WI38 (cell line): ENCODE results near the gene NSUN6.

ENCODE experiments used
- H3K4me3 ChIP-seq: 2 replicates; pipeline ENCODE4 v1.5.1; 2011; ENCODE audit warnings: low read depth, mild to moderate bottlenecking, control low read depth, low read length
- TF ChIP-seq, protein P1 (sequence below): IDR thresholded peaks from 2 replicates; pipeline ENCODE4 v1.5.1; 2012; ENCODE audit warnings: low read depth, mild to moderate bottlenecking, control low read depth, low read length

NSUN6 gene

GRCh38 chr10:18567343-18567856, 84.0 kb downstream of the NSUN6 start:
- TF ChIP-seq, protein P1, sequence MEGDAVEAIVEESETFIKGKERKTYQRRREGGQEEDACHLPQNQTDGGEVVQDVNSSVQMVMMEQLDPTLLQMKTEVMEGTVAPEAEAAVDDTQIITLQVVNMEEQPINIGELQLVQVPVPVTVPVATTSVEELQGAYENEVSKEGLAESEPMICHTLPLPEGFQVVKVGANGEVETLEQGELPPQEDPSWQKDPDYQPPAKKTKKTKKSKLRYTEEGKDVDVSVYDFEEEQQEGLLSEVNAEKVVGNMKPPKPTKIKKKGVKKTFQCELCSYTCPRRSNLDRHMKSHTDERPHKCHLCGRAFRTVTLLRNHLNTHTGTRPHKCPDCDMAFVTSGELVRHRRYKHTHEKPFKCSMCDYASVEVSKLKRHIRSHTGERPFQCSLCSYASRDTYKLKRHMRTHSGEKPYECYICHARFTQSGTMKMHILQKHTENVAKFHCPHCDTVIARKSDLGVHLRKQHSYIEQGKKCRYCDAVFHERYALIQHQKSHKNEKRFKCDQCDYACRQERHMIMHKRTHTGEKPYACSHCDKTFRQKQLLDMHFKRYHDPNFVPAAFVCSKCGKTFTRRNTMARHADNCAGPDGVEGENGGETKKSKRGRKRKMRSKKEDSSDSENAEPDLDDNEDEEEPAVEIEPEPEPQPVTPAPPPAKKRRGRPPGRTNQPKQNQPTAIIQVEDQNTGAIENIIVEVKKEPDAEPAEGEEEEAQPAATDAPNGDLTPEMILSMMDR = no peak

DNA sequence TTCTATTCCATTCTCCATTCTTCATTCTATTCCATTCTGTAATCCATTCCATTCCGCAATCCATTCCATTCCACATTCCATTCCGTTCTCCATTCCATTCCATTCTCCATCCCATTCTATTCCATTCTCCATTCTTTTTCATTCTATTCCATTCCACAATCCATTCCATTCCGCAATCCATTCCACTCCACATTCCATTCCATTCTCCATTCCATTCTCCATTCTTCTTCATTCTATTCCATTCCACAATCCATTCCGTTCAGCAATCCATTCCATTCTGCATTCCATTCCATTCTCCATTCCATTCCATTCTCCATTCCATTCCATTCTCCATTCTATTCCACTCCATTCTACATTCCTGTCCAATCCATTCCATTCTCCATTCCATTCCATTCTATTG, 85.2 kb downstream of the NSUN6 start:
- no peak overlapping the region for H3K4me3 ChIP-seq
- TF ChIP-seq, protein P1 = no peak

More at GRCh38 chr10:18567343-18567856, 84.0 kb downstream of the NSUN6 start:
- H3K4me3 ChIP-seq = no peak overlapping the region

- TF ChIP-seq, protein P1 = no peak
- H3K4me3 ChIP-seq = no peak overlapping the region
These were observed 86.4 kb downstream of the NSUN6 start for GRCh38 chr10:18565006-18565405.

GRCh38 chr10:18563003-18563726, 88.2 kb downstream of the NSUN6 start:
- TF ChIP-seq, protein P1 = no peak
- no peak overlapping the region for H3K4me3 ChIP-seq

GRCh38 chr10:18561861-18562551, 89.4 kb downstream of the NSUN6 start:
- no peak overlapping the region for H3K4me3 ChIP-seq
- TF ChIP-seq, protein P1 = no peak

GRCh38 chr10:18557960-18558359, 93.4 kb downstream of the NSUN6 start:
- TF ChIP-seq, protein P1 = no peak
- no peak overlapping the region for H3K4me3 ChIP-seq
